ENCODE measurements around the gene LRR1. TPM values are rescaled to one million over a fixed set of nuclear protein-coding genes. Genes with fewer than 3 reads are reported as not detected.

LRR1 gene
- total RNA-seq (2022; extraction: Qiagen RNA extraction; ENCODE audit: low read depth): 33.2 to 48.6 TPM (median 47.9 TPM) in 5 replicates

GRCh38 chr14:49598485-49599300 is at the start of gene LRR1:
TSS of gene LRR1 (plus strand) at chr14:49598940. CDS start at chr14:49599021, 81 bp downstream.

GRCh38 chr14:49585803-49586672 is 12.7 kb upstream of the LRR1 start, which contains the start of gene RPS29:
TSS of gene RPS29 (minus strand) at chr14:49586380. CDS start at chr14:49586346, 34 bp downstream.

DNA sequence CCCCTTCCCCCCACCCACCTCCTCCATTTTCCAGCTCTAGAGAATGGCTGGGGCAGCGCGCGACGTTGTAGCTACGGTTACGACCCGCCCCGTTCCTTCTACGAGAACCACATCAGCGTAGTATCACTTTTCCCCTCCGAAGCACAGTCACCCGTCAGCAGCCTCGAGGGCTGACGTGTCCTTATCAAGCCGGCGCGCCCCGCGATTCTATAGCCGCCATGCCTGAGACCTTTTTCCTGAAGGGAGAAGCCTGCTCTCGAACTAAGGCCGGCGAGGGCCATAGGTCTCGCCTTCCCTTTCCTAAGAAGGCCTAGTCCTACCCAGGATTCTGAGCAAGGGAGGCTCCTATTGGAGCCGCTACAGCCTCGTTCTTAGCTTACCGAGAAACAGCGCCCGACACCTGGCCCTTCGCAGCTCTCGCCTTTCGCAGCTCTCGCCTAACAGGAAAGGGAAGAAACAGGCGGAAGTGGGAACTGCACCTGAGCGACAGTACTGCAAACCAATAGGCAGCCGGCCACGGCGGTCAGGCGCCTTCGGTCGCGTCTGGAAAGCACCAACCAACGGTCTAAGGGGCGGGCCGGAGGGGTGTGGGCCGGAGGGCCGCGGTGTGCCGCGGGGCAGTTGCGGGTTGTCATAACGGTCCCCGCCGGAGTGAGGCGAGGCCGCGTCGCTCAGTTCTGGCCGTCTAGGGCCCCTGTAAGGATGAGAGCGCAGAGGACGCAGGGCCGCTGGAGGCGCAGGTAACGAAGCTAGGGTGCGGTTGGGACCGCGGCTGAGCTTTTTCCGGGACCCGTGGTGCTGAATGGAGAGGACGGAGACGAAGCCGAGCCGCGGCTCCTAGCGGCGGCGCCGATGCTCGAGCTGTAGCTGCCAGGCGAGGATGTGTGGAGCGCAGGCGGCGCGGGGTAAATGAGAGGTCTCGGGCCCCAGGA is 21.7 kb downstream of the LRR1 start, which contains the start of the genes MGAT2 and RPL36AL:
Gene MGAT2, plus strand, starts transcription at position 618 of the 932 bp plus-strand sequence. CDS start 470 bp downstream, outside the sequence.
Gene RPL36AL, minus strand, starts transcription at position 445 of the 932 bp plus-strand sequence. CDS start 1,522 bp downstream, outside the sequence.

DNA sequence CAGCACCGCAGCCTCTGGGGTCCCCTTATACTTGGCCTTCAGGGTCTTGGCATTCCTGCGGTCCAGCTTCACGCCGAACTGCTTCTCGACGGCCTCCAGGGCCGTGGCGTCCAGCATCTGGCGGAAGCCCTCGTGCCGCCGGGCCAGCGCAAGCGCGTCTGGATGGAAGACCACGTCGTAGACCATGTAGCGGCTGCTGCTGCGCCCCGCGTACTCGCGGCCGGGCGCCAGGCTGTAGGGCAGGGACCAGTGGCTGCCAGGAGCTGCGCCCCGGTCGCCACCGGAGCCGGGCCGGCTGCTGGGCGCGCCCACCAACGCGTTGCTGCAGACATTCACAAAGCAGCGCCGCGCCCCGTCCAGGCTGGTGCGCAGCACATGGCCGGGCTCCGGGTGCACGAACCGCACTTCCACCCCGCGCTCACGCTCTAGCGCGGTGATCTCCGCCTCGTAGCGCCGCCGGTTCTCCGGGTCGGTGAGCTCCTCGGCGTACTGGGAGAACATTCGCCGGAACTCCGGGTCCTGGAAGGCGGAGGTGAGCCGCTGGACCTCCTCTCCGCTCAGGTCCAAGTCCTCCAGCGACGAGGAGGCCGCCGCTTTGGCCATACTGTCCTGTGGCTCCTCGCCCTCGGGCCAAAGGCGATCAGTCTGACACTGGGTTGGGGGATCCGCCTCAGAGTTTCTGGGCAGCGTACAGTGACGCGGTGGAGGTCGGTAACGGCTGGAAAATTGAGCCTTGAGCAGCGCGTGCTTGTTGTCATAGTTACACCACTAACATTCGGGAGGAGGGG is 36.0 kb downstream of the LRR1 start, which contains the start of gene DNAAF2:
Gene DNAAF2, minus strand, starts transcription at position 698 of the 788 bp plus-strand sequence. Its CDS starts 95 bp downstream, at position 603.

Other genes starting within 250 kb of the LRR1 start
- gene RPS29, start 12.6 kb upstream of the LRR1 start, total RNA-seq (2022; extraction: Qiagen RNA extraction; ENCODE audit: low read depth): 4,168 to 5,184 TPM (median 4,607 TPM) in 5 replicates
- gene RPL36AL, start 21.7 kb downstream of the LRR1 start, total RNA-seq (2022; extraction: Qiagen RNA extraction; ENCODE audit: low read depth): 408 to 540 TPM (median 439 TPM) in 5 replicates
- gene MGAT2, start 21.9 kb downstream of the LRR1 start, total RNA-seq (2022; extraction: Qiagen RNA extraction; ENCODE audit: low read depth): 39.9 to 52.4 TPM (median 49.0 TPM) in 5 replicates
- 8.1 to 15.6 TPM (median 12.9 TPM) in 5 replicates for gene DNAAF2, start 36.3 kb downstream of the LRR1 start, total RNA-seq (2022; extraction: Qiagen RNA extraction; ENCODE audit: low read depth)
- 8.3 to 15.6 TPM (median 13.8 TPM) in 5 replicates for gene POLE2, start 89.3 kb downstream of the LRR1 start, total RNA-seq (2022; extraction: Qiagen RNA extraction; ENCODE audit: low read depth)
- gene KLHDC1, start 94.2 kb downstream of the LRR1 start, total RNA-seq (2022; extraction: Qiagen RNA extraction; ENCODE audit: low read depth): 0.17 to 0.76 TPM (median 0.36 TPM) in 5 replicates
- gene KLHDC2, start 169.2 kb downstream of the LRR1 start, total RNA-seq (2022; extraction: Qiagen RNA extraction; ENCODE audit: low read depth): 24.8 to 38.0 TPM (median 34.7 TPM) in 5 replicates

Data from A549 treated with RU486 at 1 μM for 4 hours (cell line).